Measurements from ENCODE around the gene NXT1.

DNA sequence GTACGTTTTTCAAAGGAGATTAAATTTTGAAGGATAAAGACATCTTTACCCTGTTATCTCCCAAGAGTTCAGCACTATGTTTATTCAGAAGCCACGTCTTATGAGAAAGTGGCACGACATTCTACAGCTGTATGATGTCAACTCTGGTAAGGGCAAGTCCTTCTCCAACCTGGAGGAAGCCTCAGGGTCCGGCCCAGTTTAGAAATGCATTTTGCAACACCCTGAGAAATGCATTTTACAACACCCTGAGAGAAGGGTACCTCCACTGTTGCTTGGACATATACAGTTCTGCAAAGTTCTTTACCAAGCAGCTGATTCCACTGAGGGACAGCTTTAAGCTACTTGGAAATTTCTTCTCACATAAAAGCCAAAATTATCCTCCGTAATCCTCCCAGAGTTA is 53.2 kb downstream of the NXT1 start:
- TF ChIP-seq BCL11A (IDR thresholded peaks at IDR 0.05; ENCODE audit: low read depth, low read length) (no peak), TBL1XR1 (IDR thresholded peaks at IDR 0.05; ENCODE audit: low read depth, low read length) (no peak), ZNF687 (IDR thresholded peaks at IDR 0.05) (no peak), TAF1 (IDR thresholded peaks at IDR 0.05; ENCODE audit: borderline replicate concordance, low read depth, low read length) (no peak), RAD51 (IDR thresholded peaks at IDR 0.05) (no peak), MYC (IDR thresholded peaks at IDR 0.05; ENCODE audit: insufficient read depth, insufficient read length, insufficient replicate concordance, low read length, severe bottlenecking) (no peak), YY1 (IDR thresholded peaks at IDR 0.05; ENCODE audit: low read depth, low read length) (no peak), RB1 (IDR thresholded peaks at IDR 0.05; ENCODE audit: borderline replicate concordance) (no peak), FOXK2 (IDR thresholded peaks at IDR 0.05) (no peak), CBFB (IDR thresholded peaks at IDR 0.05; ENCODE audit: low read depth) (no peak), IKZF1 (conservative IDR thresholded peaks at IDR 0.05) (no peak), ASH2L (IDR thresholded peaks at IDR 0.05; ENCODE audit: borderline replicate concordance, low read depth) (no peak)
- TF ChIP-seq, protein P1, sequence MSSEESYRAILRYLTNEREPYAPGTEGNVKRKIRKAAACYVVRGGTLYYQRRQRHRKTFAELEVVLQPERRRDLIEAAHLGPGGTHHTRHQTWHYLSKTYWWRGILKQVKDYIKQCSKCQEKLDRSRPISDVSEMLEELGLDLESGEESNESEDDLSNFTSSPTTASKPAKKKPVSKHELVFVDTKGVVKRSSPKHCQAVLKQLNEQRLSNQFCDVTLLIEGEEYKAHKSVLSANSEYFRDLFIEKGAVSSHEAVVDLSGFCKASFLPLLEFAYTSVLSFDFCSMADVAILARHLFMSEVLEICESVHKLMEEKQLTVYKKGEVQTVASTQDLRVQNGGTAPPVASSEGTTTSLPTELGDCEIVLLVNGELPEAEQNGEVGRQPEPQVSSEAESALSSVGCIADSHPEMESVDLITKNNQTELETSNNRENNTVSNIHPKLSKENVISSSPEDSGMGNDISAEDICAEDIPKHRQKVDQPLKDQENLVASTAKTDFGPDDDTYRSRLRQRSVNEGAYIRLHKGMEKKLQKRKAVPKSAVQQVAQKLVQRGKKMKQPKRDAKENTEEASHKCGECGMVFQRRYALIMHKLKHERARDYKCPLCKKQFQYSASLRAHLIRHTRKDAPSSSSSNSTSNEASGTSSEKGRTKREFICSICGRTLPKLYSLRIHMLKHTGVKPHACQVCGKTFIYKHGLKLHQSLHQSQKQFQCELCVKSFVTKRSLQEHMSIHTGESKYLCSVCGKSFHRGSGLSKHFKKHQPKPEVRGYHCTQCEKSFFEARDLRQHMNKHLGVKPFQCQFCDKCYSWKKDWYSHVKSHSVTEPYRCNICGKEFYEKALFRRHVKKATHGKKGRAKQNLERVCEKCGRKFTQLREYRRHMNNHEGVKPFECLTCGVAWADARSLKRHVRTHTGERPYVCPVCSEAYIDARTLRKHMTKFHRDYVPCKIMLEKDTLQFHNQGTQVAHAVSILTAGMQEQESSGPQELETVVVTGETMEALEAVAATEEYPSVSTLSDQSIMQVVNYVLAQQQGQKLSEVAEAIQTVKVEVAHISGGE (CRISPR knock-in tag; IDR thresholded peaks at IDR 0.05): no peak
- TF ChIP-seq, protein P2, sequence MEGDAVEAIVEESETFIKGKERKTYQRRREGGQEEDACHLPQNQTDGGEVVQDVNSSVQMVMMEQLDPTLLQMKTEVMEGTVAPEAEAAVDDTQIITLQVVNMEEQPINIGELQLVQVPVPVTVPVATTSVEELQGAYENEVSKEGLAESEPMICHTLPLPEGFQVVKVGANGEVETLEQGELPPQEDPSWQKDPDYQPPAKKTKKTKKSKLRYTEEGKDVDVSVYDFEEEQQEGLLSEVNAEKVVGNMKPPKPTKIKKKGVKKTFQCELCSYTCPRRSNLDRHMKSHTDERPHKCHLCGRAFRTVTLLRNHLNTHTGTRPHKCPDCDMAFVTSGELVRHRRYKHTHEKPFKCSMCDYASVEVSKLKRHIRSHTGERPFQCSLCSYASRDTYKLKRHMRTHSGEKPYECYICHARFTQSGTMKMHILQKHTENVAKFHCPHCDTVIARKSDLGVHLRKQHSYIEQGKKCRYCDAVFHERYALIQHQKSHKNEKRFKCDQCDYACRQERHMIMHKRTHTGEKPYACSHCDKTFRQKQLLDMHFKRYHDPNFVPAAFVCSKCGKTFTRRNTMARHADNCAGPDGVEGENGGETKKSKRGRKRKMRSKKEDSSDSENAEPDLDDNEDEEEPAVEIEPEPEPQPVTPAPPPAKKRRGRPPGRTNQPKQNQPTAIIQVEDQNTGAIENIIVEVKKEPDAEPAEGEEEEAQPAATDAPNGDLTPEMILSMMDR (IDR thresholded peaks at IDR 0.05 in 2 of 3, conservative IDR thresholded peaks at IDR 0.05 in 1 of 3; ENCODE audit: control insufficient read depth in 2 of 3, extremely low read depth in 1 of 3, insufficient read depth in 1 of 3, low read depth in 3 of 3, low read length in 3 of 3): no peak

Measured in GM12878 (cell line).